SK-MEL-5 (cell line): Measurements from ENCODE around the gene MBOAT2. TPM values are rescaled to one million over a fixed set of nuclear protein-coding genes. Genes with fewer than 3 reads are reported as not detected.
A peak's percentile ranks its signal among the peaks of the same experiment; 100 is the strongest.

Experiments used
- DNase-seq: peaks from one replicate; pipeline ENCODE4 v3.0.0-alpha.2; 2016; ENCODE audit warnings: low read depth, low spot score
- in situ Hi-C: cut with HindIII; loops from 2 replicates; pipeline ENCODE4 v1.10.0; 2016; ENCODE audit warnings: low sequenced_read_pairs, high pct_unique_total_duplicates, low pct_unique_long_range_greater_than_20kb
- total RNA-seq: library from RNA; depleted of rRNA; stranded (reverse); fragments of >200 nt; shearing (Covaris generic); gene quantifications from 2 replicates; pipeline ENCODE4 v1.2.3, GENCODE V29; 2014

MBOAT2 gene
- total RNA-seq, 1 experiment from 2014 or later, result 11.5 TPM

DNA sequence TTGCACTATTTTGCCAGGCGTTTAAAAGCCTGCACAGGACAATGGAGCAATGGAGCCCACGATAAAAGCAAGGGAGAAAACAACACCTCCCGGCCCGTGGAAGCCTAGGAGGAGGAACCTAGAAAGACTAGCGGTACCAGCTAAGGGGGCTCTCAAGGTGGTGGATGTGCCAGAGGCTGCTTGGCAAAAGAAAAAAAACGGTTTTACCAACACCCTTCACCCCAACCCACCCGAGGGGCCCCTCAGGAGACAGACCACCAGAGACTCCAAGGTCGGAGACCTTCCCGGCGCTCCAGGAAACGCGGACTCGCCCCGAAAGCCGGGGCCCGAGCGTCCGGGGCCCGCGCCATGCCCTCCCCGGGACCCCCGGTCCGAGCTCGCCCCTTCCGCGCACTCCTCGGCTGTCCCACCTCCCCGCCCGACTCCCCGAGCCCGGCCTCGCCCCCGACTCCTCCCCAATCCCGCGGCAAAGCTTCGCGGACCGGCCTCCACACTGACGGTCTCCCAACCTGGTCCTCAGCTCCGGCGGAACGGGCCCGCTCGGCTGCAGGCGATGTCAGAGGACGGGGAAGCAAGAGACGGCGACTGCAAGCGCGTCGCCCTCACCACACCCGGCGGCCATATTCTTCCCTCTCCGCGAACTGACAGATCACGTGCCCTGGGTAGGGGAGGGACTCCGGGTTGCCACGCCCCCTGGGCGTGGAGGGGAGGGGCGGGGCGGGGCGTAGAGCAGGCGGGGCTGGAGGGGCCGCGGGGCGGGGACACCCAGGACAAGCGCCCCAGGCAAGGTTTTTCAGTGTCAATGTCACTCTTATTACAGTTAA is 166.3 kb downstream of the MBOAT2 start, which contains the start of gene KIDINS220:
TSS of gene KIDINS220 (minus strand) at position 643 of the 824 bp plus-strand sequence. CDS start 10,520 bp downstream, outside the sequence.
- in situ Hi-C loops, result no loop called here

DNA sequence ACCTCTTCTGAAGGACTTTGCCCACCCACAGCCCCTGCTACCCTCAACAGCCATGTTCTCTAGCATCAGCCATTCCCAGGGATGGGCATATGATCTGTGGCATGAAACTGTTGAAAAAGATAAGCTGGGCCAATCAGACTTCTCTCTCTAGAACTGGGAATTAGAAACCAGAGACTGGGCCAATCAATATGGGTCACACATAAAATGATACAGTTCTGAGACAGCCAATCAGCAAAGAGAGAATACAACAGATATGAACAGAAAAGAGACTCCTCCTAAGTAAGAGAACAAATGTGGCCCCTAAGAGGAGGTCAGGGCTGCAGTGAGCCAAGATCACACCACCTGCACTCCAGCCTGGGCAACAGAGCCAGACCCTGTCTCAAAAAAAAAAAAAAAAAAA is 168.2 kb downstream of the MBOAT2 start:
- peak; percentile 35 for DNase-seq
- in situ Hi-C loops, result no loop called here

More for the DNA sequence above, 166.3 kb downstream of the MBOAT2 start, which contains the start of gene KIDINS220:
- DNase-seq, result peak; percentile 88

DNA sequence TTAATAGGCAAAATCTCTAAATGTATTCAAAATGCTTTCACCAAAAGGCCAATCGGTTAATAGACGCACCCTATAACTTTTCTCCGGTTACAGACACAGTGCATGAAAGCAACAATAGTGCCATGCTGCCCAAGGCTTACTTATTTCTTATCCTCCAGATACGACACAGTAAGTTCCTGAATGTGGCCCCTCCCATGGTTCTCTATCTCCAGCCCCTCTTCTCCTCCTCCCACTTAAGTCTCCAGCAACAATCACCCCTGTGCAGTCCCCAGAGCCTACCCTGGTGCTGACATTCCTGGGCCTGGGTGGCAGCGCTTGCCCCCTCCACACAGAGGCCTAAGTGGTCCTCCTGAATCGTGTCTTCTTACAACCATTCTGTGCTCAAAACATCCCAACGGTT is 169.6 kb downstream of the MBOAT2 start:
- in situ Hi-C loops, result no loop called here
- DNase-seq, result no peak

DNA sequence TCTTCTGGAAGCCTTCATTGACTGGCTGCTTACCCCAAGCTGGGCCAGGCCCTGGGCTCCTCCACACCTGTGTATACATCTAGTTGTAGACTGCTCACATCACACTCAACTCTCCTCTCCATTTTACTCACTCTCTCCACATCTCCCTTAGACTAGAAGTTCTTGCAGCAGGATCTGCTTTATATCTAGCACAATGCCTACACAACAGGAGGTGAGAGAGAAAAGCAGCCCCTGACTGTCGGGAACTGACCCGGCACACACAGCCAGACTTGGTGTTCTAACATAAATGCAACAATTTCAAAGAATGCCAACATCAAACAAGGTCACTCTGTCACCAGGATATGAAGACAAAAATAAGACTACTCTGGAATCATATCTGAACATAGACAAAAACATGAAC is 172.0 kb downstream of the MBOAT2 start:
- no peak for DNase-seq
- in situ Hi-C loops, result no loop called here

DNA sequence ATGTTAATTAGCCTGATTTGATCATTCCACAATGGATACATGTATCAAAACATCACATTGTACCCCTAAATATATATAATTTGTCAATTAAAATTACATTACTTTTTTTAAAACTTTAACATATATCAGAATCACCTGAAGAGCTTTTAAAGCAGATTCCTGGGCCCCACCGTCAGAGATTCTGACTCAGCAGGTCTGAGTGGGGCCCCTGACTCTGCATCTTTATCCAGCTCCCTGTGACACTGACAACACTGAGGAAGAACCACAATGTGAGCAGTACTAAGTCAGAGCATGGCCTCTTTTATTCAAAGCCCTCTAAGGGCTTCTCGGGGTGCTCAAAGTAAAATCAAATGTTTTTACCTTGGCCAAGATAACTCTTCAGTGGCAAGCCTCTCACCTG is 175.8 kb downstream of the MBOAT2 start:
- in situ Hi-C loops, result no loop called here
- no peak for DNase-seq

DNA sequence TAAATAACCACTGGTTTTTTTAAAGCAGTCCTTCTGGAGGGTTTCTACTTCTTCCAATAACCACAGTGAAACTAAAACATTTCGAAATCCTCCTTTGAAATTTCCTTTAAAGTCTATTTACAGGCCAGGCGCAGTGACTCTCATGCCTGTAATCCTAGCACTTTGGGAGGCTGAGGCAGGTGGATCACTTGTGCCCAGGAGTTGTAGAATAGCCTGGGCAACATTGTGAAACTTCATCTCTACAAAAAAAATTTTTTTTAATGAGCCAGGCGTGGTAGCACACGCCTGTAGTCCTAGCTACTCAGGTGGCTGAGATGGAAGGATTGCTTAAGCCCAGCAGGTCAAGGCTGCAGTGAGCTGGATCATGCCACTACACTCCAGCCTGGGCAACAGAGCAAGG is 181.3 kb downstream of the MBOAT2 start:
- DNase-seq, result no peak
- in situ Hi-C loops, result no loop called here

DNA sequence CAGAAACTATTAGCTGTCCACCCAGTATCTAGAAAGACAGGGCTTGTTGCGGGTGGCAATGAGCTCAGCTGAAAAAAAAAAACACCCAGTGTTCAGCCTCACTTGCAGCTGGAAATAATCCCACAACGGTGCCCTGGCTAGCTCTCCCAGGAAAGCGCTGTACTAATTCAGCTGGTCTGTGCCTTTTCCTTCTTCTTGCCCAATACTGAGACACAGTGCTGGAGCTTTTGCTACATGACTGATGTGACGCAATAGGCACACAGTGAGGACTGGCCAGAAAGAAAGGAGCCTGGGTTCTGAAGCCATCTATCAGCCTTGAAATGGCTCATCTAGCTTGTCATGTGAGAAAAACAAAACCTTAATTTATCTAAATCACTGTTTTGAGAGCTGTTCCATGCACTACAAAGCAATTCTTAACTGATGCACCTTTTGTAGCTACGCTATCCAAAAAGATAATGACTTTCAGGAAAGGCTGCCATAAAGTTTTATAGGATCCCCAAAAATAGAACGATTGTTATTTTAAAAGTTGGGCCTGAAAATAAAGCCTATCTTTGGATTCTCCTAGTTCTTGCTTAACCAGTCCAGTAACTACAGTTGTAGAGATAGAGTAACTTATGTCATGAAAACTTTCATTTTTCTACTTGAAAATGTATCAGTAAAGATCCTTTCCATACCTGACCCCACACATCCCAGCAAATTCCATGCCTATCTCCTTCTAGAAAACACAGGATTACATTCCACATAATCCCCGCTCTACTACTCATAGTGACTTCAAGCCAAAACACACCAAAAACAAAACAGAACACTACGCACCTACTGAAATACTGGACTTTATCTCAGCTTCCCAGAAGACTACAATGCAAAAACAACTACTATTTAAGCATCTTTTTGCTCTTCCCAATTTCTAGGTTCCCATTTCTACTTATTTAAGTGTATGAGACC is 181.9 kb downstream of the MBOAT2 start:
- in situ Hi-C loops, result no loop called here
- DNase-seq, result no peak

DNA sequence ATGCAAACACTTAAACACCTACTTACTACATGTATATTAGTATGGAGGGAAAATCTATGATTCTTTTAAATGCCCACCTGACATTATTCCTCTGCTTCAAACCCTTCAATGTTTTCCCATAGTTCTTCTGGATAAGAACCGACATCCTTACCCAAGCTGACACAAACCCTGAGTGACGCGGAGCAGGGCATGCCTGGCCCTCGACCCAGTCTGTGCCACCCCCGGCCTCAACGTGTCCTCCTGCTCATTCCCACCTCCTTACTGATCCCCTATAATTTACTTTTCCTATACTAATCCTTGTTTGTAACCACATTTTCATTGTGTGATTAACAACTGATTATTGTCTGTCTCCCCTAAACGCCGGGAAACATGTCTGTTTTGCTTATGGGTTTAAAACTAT is 183.5 kb downstream of the MBOAT2 start:
- in situ Hi-C loops, result no loop called here
- no peak for DNase-seq

DNA sequence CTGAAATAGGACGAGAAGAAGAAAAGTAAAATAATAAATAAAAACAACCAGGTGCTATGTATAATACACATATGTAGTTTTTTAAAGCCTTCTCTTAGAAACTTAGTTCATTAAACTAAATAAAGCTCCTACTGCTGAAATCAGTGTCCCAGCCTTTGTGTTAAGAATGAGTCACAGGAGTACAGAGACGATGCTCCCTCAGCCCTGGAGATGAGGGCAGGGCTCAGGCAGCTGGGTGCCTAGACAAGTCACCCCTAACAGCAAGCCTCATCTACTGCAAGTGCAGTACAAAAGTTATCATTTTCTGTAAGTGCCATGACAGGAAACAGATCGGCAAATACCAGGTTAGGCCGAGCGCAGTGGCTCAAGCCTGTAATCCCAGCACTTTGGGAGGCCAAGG is 184.3 kb downstream of the MBOAT2 start:
- DNase-seq, result no peak
- in situ Hi-C loops, result no loop called here

DNA sequence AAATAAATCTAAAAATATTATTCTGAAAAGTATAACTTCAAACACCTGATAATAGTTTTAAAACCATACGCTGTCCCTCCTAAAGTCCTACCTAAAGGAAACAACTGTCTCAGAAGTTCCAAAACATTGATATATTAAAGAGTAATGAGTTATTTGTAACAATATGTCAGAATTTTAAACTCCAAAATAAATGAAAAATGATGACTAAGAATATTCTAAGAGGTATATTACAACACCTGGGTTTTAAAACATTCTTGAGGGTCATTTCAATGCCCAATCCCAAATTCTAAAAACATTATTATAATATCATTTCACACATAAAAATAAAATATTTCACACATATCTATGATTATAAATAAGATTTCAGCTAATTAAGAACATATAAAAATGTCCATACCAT is 186.3 kb downstream of the MBOAT2 start:
- no peak for DNase-seq
- in situ Hi-C loops, result no loop called here

DNA sequence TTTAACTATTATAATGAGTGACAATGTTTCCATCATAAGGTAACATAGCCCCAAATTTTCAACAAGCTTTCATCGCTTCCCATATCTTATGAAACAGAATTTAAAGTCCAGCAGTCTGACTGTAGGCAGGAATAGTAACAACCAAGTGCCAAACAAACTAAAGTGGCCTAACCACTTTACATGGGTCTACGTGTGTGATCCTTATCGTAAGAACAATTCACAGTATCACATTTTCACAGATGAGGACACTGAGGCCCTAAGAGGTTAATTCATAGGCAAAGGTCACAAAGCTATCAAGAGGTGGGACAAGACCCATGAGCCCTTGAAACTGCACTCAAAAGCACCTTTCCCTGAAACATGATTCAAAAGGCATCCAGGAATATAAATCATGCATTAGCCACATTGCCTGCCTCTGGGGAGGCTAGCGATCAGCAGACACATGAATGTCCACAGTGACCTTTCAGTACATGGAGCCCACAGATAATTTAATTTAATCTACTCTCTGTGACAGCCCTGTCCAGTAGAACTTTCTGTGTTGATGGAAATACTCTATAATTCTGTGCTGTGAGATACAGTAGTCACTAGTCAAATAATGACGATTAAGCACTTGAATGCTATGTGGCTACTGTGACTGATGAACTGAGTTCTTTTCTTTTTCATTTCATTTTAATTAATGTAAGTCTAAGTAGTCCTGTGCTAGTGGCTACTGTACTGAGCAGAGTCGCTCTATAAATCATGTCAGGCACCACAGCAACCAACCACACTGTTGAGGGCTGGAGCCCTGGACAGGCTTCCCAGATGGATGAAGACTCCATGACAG is 196.4 kb downstream of the MBOAT2 start:
- DNase-seq, result no peak
- in situ Hi-C loops, result no loop called here

DNA sequence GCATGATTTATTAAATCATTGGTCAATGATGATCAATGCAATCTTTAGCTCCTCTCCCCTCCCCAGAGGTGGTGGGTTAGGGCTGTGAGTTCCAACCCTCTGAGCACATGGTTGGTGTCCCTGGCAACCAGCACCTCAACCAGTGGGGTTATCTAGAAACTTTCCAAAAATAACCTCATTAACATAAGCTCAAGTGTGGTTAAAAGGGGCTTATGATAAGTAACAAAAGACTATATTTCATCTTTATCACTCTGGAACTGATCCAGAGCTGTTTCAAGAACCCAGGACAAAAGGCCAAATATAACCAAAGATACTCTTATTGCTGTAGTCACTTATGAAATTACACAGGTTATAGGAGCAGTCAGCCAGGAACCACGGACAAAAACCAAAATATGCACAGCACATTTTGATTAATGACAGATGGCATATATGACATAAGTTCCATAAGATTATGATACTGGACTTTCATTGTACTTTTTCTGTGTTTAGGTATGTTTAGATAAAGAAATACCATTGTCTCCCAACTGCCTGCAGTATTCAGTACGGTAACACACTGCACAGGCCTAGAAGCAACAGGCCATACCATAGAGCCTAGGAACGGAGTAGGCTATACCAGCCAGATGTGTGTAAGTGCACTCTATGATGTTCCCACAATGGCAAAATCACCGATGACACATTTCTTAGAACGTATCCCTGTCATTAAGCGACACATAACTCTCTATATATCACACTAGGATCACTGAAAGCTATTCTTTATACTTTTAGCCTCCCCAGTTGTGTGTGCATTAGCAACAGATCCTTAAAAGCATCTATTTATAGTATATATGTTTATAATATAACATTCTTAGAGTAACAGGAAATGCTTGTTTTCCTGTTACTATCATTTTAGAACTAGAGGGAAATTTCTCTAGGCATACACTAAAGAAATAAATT is 197.9 kb downstream of the MBOAT2 start:
- no peak for DNase-seq
- in situ Hi-C loops, result no loop called here

DNA sequence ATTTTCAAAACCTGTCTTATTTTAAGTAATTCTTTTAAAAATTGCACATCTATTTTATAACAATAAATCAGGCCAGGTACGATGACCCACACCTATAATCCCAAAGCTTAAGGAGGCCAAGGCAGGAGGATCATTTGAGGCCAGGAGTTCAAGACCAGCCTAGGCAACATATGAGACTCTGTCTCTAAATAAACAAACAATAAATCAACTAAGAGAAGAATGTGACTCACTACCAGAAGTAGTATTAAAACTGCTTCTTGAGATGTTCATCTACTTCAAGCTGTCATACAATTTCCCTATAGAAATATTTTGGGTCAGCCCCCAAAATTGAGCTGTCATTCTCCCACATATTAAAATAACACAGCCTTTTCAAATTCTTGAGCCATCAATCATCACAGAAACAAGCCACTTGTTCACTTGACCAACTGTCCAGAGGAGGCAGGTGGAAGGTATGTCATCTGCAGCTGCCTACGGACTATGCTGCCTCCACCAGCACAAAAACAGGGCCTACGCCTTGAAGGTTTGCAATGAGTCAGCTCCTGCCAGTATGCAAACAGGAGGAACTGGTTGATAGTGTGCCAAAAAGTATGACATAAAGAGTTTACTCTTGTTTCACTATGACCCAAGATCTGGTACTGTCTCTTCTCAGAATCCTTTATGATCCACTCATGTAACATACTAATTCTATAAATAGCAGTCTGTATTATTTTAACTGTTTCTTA is 199.7 kb downstream of the MBOAT2 start:
- in situ Hi-C loops, result no loop called here
- no peak for DNase-seq

DNA sequence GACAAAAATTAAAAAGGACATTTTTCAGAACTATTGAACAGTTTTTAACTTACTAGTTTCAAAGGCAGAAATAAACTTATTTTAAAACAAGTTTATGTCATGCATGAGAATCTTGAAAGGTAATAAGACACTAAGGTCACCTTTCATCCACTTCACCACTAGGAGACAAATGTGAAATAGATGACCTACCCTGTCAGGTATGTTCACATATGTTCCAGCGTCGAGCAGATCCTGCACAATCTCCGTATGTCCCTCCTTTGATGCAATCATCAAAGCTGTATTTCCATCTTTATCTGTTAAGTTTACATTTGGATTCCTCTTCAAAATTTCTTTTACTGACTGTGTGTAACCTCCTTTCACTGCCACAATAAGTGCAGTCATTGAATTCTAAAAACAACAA is 200.7 kb downstream of the MBOAT2 start:
- in situ Hi-C loops, result no loop called here
- no peak for DNase-seq
